GM23338 (cell line): Measurements from ENCODE around the gene CCDC175. TPM values are rescaled to one million over a fixed set of nuclear protein-coding genes. Genes with fewer than 3 reads are reported as not detected.
A peak's percentile ranks its signal among the peaks of the same experiment; 100 is the strongest.

ENCODE experiments used
- ATAC-seq: fragments of 200-7000 bp; cut with Tn5 transposase; 3 replicates; pipeline ENCODE4 v1.9.1; 2020
- DNase-seq: peaks from one replicate; pipeline ENCODE4 v3.0.0-alpha.2; 2015; ENCODE audit warnings: low spot score
- H2AFZ ChIP-seq: fragments of 200-600 bp; sonication (generic); 2 replicates; pipeline ENCODE4 v1.8.0; 2016; ENCODE audit warnings: antibody characterized with exemption, mild to moderate bottlenecking, moderate library complexity
- H3F3A ChIP-seq: fragments of 200-600 bp; sonication (generic); replicated peaks from 2 replicates; pipeline ENCODE4 v1.8.0; 2017; ENCODE audit warnings: antibody characterized with exemption, mixed run types, low read depth
- H3K27ac ChIP-seq: fragments of 200-600 bp; sonication (generic); 2 replicates; pipeline ENCODE4 v1.6.1; 2016; ENCODE audit warnings: low read depth
- H3K27me3 ChIP-seq: fragments of 200-600 bp; sonication (generic); 2 replicates; pipeline ENCODE4 v1.8.0; 2016; ENCODE audit warnings: mild to moderate bottlenecking, mixed run types, moderate library complexity; ENCODE audit not compliant: insufficient read depth
- H3K36me3 ChIP-seq: fragments of 200-600 bp; sonication (generic); 2 replicates; pipeline ENCODE4 v1.8.0; 2016; ENCODE audit warnings: mild to moderate bottlenecking; ENCODE audit not compliant: insufficient read depth
- H3K4me1 ChIP-seq: fragments of 200-600 bp; sonication (generic); 2 replicates; pipeline ENCODE4 v1.8.0; 2016; ENCODE audit warnings: mild to moderate bottlenecking, moderate library complexity; ENCODE audit not compliant: insufficient read depth
- H3K4me2 ChIP-seq: fragments of 200-600 bp; sonication (generic); 2 replicates; pipeline ENCODE4 v1.7.1; 2017; ENCODE audit warnings: mixed run types
- H3K4me3 ChIP-seq: fragments of 200-600 bp; sonication (generic); 2 replicates; pipeline ENCODE4 v1.6.1; 2016; ENCODE audit warnings: mixed run types
- H3K79me2 ChIP-seq: fragments of 200-600 bp; sonication (generic); replicated peaks from 2 replicates; pipeline ENCODE4 v1.8.0; 2017; ENCODE audit warnings: mild to moderate bottlenecking; ENCODE audit not compliant: insufficient read depth
- H3K9me2 ChIP-seq: fragments of 200-600 bp; sonication (generic); 2 replicates; pipeline ENCODE4 v1.8.0; 2017; ENCODE audit not compliant: insufficient read depth
- H4K20me1 ChIP-seq: fragments of 200-600 bp; sonication (generic); replicated peaks from 2 replicates; pipeline ENCODE4 v1.8.0; 2017; ENCODE audit warnings: mild to moderate bottlenecking; ENCODE audit not compliant: insufficient read depth
- H3K27ac Mint-ChIP-seq: 2 replicates; pipeline ENCODE4 v1.8.0; 2020; ENCODE audit warnings: inconsistent platforms, mild to moderate bottlenecking, moderate library complexity, mixed read lengths
- H3K27me3 Mint-ChIP-seq: 3 replicates; pipeline ENCODE4 v1.8.0; 2022; ENCODE audit warnings: low read depth, mild to moderate bottlenecking, moderate library complexity, mixed read lengths, inconsistent platforms; ENCODE audit not compliant: insufficient read depth, poor library complexity
- H3K36me3 Mint-ChIP-seq: 3 replicates; pipeline ENCODE4 v1.8.0; 2021; ENCODE audit warnings: low read depth, mild to moderate bottlenecking, inconsistent platforms, moderate library complexity, mixed read lengths
- H3K4me1 Mint-ChIP-seq: 3 replicates; pipeline ENCODE4 v1.8.0; 2020; ENCODE audit warnings: mild to moderate bottlenecking, inconsistent platforms, mixed read lengths
- H3K4me3 Mint-ChIP-seq: 3 replicates; pipeline ENCODE4 v1.8.0; 2021; ENCODE audit warnings: moderate library complexity, mild to moderate bottlenecking, inconsistent platforms, mixed read lengths
- H3K9me3 Mint-ChIP-seq: 3 replicates; pipeline ENCODE4 v1.8.0; 2020; ENCODE audit warnings: moderate library complexity, mild to moderate bottlenecking, inconsistent platforms, mixed read lengths
- EZH2phosphoT487 ChIP-seq: fragments of 200-600 bp; sonication (generic); IDR thresholded peaks from one replicate; pipeline ENCODE4 v1.8.1; 2018; ENCODE audit warnings: antibody characterized with exemption; ENCODE audit not compliant: unreplicated experiment
- JUNB ChIP-seq: IDR thresholded peaks from one replicate; pipeline ENCODE4 v1.6.1; 2016; ENCODE audit warnings: antibody characterized with exemption; ENCODE audit not compliant: unreplicated experiment
- NANOG ChIP-seq: IDR thresholded peaks from 2 replicates; pipeline ENCODE4 v1.6.1; 2016; ENCODE audit warnings: antibody characterized with exemption, borderline replicate concordance
- polyA plus RNA-seq: library from polyadenylated mRNA; unstranded; fragments of >200 nt; fragmentation: Nextera tagmentation; extraction: Ambion mirVana; gene quantifications from 2 replicates; pipeline ENCODE4 v1.2.1, GENCODE V29; 2016
- total RNA-seq: library from RNA; depleted of rRNA; stranded (reverse); fragments of >200 nt; shearing (Covaris generic); gene quantifications from 2 replicates; pipeline ENCODE4 v1.2.3, GENCODE V29; 2014
- TF ChIP-seq, protein P1 (sequence below), 2 experiments: fragments of 200-600 bp in 1 of 2; sonication (generic) in 1 of 2; conservative IDR thresholded peaks; 2 replicates each; pipeline versions ENCODE4 v1.5.1 to v1.6.1; 2016 to 2017; ENCODE audit warnings: antibody characterized with exemption in 2 of 2, low read depth in 2 of 2, mild to moderate bottlenecking in 2 of 2, moderate library complexity in 1 of 2
- TF ChIP-seq, protein P2 (sequence below): IDR thresholded peaks from one replicate; pipeline ENCODE4 v1.6.1; 2018; ENCODE audit warnings: antibody characterized with exemption; ENCODE audit not compliant: unreplicated experiment

CCDC175 gene
- total and polyA plus RNA-seq, 2 experiments from 2014 or later, result 0.50 TPM; not detected in 1

GRCh38 chr14:59474172-59474571 is 102.4 kb downstream of the CCDC175 start (continued):
- TF ChIP-seq EZH2phosphoT487 (no peak), NANOG (no peak)
- TF ChIP-seq, protein P1, sequence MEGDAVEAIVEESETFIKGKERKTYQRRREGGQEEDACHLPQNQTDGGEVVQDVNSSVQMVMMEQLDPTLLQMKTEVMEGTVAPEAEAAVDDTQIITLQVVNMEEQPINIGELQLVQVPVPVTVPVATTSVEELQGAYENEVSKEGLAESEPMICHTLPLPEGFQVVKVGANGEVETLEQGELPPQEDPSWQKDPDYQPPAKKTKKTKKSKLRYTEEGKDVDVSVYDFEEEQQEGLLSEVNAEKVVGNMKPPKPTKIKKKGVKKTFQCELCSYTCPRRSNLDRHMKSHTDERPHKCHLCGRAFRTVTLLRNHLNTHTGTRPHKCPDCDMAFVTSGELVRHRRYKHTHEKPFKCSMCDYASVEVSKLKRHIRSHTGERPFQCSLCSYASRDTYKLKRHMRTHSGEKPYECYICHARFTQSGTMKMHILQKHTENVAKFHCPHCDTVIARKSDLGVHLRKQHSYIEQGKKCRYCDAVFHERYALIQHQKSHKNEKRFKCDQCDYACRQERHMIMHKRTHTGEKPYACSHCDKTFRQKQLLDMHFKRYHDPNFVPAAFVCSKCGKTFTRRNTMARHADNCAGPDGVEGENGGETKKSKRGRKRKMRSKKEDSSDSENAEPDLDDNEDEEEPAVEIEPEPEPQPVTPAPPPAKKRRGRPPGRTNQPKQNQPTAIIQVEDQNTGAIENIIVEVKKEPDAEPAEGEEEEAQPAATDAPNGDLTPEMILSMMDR (conservative IDR thresholded peaks at IDR 0.05; ENCODE audit: low read depth in 2 of 2), result no peak

- no peaks in the 10 kb centered on the region for H3K36me3 ChIP-seq
- Mint-ChIP-seq H3K27me3 (peaks cover 21% of the 10 kb centered on the region), H3K4me3 (peak within 1 kb of the TSS; percentile 81), H3K4me1 (peaks cover 10% of the 10 kb centered on the region), H3K36me3 (no peaks in the 10 kb centered on the region), H3K27ac (no peak within 1 kb of the TSS), H3K9me3 (no peaks in the 10 kb centered on the region)
- H3K4me1 ChIP-seq, result peaks cover 9% of the 10 kb centered on the region
- TF ChIP-seq JUNB, result no peak
- TF ChIP-seq, protein P2, sequence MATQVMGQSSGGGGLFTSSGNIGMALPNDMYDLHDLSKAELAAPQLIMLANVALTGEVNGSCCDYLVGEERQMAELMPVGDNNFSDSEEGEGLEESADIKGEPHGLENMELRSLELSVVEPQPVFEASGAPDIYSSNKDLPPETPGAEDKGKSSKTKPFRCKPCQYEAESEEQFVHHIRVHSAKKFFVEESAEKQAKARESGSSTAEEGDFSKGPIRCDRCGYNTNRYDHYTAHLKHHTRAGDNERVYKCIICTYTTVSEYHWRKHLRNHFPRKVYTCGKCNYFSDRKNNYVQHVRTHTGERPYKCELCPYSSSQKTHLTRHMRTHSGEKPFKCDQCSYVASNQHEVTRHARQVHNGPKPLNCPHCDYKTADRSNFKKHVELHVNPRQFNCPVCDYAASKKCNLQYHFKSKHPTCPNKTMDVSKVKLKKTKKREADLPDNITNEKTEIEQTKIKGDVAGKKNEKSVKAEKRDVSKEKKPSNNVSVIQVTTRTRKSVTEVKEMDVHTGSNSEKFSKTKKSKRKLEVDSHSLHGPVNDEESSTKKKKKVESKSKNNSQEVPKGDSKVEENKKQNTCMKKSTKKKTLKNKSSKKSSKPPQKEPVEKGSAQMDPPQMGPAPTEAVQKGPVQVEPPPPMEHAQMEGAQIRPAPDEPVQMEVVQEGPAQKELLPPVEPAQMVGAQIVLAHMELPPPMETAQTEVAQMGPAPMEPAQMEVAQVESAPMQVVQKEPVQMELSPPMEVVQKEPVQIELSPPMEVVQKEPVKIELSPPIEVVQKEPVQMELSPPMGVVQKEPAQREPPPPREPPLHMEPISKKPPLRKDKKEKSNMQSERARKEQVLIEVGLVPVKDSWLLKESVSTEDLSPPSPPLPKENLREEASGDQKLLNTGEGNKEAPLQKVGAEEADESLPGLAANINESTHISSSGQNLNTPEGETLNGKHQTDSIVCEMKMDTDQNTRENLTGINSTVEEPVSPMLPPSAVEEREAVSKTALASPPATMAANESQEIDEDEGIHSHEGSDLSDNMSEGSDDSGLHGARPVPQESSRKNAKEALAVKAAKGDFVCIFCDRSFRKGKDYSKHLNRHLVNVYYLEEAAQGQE, result no peak
- DNase-seq (no peak), ATAC-seq (peak; percentile 37)
- H3K27me3 ChIP-seq, result peaks cover 38% of the 10 kb centered on the region
- H3K4me2 ChIP-seq, result peak within 1 kb of the TSS; percentile 92
- H3F3A ChIP-seq, result no peaks in the 10 kb centered on the region; the same call in 1 of the 2 replicates
- no peaks in the 10 kb centered on the region for H3K9me2 ChIP-seq
- peak within 1 kb of the TSS; percentile 77 for H3K4me3 ChIP-seq
- H3K79me2 ChIP-seq, result no peaks in the 10 kb centered on the region
- H3K27ac ChIP-seq, result no peak within 1 kb of the TSS
- peak within 1 kb of the TSS; percentile 95 for H2AFZ ChIP-seq
- peaks cover 14% of the 10 kb centered on the region for H4K20me1 ChIP-seq
Observed at GRCh38 chr14:59465316-59466135, 111.1 kb downstream of the CCDC175 start, which contains the start of gene GPR135. TSS of gene GPR135 (minus strand) at chr14:59465380. CDS start at chr14:59465226, 154 bp downstream.
